HG03457 (cell line): ENCODE data around the gene RECQL5.
"Not testable (repeated sequence)": the region's sequence is repeated elsewhere in the genome, so short reads cannot be mapped to it uniquely, and the experiment has no call there.

Experiments
- ATAC-seq: cut with Tn5 transposase; IDR thresholded peaks from one replicate; pipeline ENCODE4 v1.9.1; 2021; ENCODE audit warnings: moderate number of reproducible peaks; ENCODE audit not compliant: unreplicated experiment

The RECQL5 gene

DNA sequence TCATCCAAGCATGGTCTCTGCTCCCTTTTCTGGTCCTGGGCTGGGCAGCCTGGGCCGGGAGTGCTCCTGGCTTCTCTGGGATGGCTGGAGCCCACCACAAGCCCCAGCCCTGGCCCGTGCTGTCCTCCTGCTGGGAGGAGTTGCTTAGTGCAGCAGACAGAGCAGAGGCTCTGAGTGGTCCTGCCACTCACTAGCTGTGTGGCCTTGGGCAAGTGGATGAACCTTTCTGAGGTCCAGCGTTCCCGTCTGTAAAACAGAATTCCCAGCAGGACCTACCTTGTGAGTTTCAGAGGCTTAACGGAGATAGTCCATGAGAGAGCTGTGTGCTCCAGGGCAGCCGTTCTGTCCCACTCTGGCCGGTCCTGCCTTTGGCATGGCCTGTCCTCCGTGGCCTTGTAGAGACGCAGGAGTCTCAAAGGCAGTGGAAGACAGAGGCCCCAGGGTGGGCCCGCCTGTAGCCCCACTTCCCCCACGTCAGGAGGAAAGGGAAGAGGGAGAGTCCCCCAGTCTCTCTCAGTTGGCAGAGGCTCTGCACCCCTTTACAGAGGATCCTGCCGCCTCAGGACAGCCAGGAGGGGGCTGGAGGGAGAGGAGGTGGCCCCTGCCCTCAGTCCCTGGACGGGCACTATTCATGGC, 71.6 kb downstream of the RECQL5 start:
- no peak for ATAC-seq

DNA sequence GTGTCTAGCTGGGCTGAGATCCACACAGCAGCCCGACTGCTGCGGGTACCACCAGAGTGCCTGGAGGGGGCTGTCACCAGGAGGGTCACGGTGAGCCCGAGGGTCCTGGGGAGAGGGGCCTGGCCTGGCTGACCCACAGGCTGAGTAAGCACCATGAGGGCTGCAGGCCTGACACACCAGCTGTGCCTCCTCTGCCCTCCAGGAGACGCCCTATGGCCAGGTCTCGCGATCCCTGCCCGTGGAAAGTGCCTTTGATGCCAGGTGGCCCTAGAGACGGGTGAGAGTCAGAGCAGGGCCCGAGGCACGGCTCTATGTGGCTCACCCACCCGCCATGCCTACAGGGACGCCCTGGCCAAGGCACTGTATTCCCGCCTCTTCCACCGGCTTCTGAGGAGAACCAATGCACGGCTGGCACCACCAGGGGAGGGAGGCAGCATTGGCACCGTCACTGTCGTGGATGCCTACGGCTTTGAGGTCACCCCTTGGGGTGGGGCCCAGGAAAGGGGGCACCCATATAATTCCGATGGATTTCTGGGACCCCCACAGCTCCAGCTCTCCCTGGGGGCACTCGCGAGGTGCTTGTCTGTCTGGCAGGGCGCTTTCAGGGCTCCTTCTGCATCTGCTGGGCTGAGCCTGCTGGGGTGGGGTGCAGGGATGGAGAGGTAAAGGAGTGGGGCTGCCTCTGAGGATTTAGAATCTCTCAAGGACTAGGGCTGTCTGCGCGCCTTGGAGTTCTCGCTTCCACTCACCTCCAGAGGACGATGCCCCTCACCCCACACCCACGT, 72.3 kb downstream of the RECQL5 start:
- no peak for ATAC-seq

DNA sequence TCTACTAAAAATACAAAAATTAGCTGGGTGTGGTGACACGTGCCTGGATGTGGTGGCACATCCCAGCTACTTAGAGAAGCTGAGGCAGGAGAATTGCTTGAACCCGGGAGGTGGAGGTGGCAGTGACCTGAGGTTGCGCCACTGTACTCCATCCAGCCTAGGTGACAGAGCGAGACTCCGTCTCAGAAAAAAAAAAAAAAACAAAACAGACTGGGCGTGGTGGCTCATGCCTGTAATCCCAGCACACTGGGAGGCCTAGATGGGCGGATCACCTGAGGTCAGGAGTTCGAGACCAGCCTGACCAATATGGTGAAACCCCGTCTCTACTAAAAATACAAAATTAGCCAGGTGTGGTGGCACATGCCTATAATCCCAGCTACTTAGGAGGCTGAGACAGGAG, 73.5 kb downstream of the RECQL5 start:
- ATAC-seq, result not testable (repeated sequence)

DNA sequence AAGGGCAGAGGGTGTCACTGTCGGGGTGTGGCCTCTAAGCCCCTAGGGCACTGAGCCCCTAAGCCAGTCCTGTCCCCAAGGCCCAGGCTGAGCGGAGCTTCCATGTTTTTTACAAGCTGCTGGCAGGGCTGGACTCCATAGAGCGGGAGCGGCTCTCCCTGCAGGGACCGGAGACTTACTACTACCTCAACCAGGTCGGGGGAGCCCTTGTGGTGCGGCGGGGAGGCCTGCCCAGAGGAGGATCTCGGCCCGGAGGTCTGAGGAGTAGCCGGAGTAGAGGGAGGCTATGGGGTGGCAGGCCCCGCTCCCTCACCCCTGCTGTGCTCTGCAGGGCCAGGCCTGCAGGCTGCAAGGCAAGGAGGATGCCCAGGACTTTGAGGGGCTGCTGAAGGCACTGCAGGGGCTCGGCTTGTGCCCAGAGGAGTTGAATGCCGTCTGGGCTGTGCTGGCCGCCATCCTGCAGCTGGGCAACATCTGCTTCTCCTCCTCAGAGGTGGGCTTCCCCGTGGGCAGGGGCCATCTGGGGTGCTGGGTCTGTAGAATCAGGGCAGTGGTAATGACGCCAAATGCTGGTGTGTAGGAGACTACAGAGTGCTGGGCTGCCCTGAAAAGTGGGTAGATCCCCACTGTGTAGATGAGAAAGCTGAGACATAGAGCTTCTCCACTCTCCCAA, 74.5 kb downstream of the RECQL5 start:
- no peak for ATAC-seq

DNA sequence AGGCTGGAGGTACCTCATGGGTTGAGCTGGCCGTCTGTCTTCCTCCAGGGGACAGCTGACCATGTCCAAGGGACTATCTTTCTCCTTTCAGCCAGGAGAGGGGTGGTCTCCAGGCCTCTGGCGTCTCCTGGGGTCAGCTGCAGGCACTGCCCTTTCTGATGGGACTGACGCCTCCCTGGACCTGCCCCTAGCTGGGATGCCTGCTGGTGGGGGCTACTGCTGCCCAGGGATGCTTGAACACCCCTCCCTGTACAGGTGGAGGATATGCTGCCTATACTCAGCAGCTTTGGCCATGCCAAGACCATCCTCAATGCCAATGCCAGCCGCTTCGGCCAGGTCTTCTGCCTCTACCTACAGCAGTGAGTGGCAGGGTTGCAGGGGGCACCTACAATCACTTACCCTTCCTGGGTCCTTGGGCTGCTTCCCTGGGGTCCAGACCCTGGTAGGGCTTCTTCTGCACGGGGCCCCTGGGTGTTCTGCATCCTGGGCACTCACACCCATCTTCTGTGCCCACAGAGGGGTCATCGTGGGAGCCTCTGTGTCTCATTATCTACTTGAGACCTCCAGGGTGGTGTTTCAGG, 75.1 kb downstream of the RECQL5 start:
- ATAC-seq, result no peak

DNA sequence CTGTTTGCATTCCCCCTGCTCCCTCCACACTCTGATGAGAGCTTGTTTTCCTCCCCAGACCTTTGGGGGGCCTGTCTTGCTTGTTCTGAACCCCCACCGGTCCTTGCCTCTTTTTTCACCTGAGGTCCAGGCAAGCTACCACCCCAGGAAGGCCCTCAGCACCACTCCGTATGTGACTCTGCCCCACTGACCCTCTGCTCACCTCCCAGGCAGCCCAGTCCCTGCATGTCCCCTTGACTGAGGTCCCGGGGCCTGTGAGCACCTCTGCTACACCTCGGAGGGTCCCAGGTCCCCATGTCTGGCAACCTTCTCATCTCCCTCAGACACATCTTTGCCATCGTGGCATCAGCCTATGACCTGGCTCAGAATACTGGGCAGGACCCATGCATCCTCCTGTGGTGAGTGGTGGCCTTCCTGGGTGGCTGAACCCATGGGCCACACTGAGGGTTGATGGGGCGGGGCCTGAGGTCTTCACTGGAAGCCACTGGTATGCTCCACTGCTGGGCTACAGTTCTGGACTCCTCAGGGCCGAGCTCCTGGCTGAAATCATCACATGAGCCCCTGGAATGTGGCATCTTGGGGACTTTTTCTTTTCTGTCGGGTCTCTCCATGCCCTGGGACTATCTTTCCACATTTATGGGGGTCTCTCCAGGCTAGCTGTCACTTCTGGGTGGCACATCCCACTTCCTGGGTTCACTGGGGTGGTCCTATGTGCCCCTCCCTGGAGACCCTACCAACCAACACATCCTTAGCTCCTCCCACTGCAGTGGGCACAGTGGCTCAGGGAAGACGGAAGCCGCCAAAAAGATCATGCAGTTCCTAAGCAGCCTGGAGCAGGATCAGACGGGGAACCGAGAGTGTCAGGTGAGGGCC, 75.9 kb downstream of the RECQL5 start:
- no peak for ATAC-seq

DNA sequence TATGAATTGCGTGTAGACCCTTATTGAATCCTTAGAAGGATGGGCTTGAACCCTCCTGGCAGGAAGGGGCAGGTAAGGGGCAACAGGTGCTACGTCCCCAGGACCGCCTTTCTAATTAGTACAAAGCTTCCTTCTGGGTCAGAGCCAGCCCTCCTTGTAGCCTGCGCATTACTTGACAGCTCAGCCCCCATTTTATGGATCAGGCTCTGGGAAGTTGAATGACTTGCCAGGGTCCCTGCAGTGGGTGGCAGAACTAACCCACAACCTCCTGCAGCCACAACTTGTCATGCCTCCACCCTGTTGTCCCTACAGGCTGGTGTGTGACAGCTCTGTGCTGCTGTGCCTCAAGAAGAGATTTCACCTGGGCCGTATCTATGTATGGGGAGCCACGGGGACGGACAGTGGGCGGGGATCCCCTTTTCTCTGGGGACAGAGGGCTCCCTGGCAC, 76.6 kb downstream of the RECQL5 start:
- ATAC-seq, result no peak

DNA sequence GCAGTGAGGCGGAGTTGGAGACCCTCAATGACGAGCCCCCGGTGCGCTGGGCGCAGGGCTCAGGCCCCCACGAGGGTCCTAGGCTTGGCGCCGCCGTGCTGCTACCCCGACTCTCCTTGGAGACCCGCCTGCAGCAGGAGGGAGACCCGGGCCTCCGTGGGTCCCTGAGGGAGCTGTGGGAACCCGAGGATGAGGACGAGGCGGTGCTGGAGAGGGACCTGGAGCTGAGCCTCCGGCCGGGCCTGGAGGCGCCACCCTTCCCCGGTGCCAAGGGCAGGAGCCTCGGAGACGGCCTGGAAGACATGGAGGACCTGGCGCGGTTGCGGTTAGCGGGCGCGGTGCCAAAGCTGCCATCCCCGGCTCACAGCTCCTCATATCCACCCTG, 77.0 kb downstream of the RECQL5 start:
- no peak for ATAC-seq

DNA sequence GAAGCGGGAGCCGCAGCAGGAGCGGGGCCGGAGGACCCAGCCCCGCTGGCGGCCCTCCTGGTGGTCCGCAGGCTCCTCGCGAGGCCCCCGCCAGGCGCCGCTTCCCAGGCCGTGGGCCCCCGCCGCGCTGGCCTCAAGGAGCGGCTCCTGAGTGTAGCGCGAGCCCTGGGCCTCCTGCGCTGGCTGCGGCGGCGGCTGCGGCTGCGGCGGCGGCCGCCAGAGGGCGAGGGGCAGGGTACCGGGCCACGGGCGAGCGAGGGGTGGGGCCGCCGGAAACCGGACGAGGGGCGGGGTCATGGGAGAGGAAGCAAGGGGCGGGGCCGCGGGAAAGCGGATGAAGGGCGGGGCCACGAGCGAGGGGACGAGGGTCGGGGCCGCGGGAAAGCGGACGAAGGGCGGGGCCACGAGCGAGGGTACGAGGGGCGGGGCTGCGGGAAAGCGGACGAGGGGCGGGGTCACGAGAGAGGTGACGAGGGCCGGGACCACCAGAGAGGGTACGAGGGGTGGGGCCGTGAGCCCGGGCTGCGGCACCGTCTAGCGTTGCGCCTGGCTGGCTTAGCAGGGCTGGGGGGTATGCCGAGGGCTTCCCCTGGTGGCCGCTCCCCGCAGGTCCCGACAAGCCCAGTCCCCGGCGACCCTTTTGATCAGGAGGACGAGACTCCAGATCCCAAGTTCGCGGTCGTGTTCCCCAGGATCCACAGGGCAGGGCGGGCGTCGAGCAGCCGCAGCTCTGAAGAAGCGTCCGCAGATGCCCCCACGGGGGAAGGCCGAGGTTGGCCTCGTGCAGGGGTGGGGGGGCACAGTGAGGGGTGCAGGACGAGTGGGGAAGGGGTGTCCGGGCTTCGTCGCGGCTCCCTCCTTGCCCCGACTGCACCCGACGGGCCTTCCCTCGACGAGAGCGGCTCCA, 77.7 kb downstream of the RECQL5 start:
- ATAC-seq, result peak; percentile 49

DNA sequence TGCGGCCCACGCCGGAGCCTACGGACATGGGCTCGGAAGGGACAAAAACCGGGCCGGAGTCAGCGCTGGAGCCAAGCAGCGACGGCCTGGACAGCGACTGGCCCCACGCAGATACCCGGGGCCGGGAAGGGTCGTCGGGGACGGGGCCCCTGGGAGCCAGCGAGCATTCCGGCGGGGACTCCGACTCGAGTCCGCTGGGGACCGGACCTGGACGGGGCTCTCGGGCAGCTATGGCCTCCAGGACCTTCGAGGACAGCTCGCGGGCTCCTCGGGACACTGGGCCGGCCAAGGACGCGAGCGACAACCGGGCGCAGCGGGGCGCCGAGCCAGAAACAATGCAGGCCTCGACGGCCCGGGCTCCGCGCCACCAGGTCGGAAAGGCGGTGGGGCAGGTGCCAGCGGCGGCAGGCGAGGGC, 78.3 kb downstream of the RECQL5 start:
- ATAC-seq, result no peak

DNA sequence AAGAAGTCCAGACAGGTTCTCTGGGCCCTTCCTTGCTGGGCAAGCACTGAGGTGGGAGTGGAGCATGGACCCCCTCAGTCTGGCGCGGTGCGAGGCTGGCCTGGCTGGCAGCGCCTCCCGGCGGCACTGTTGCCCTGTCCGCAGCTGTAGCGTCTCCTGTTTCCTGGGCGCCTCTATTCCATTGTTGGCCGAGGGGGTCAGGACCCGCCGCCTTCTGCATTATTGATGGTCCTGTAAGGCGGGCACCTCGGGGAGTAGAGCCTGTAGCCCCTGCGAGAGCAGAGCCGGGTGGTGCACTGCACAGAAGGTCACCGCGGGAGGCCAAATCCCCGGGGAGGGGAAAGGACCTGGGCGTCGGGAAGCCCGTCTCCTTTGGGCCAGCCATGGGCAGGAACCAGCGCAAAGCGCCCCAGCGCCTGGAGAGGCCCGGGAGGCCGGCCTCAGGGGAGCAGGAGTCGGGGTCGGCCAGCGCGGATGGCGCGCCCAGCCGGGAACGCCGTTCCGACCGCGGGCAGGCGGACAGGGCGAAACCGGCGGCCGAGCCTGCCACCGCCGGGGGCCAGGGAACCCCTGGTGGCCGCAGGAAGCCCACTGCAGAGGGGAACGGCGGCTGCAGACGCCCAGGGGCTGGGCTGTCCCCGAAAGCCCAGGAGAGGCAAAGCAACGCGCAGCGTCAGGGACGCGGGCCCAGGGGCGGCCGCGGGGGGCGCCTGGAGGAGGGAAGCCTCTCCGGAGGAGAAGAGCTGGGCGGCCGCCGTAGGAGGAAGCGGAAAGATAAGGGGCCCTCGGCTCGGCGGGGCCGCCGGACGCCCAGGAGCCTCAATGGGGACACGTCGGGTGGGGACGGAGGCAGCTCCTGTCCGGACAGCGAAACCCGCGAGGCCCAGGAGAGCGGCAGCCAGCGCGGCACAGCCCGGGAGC, 79.0 kb downstream of the RECQL5 start, which contains the start of gene MYO15B:
Gene MYO15B, plus strand, starts transcription at position 126 of the 921 bp plus-strand sequence. Its CDS starts 258 bp downstream, at position 384.
- ATAC-seq, result no peak

DNA sequence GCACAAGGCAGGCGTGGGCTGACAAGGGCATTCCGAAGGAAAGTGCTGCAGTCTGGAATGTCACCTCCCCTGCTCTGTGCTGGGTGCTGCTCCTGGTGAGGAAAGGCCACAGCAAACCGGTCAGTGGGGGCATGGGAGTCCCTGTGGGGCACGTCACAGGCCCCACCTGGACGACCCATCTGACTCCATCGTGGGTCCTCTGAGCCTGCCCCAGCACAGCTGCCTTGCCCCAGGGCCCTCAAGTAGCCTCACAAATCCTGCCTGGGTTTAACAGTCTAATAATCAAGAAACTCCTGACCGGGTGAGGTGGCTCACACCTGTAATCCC, 82.1 kb downstream of the RECQL5 start:
- ATAC-seq, result no peak

DNA sequence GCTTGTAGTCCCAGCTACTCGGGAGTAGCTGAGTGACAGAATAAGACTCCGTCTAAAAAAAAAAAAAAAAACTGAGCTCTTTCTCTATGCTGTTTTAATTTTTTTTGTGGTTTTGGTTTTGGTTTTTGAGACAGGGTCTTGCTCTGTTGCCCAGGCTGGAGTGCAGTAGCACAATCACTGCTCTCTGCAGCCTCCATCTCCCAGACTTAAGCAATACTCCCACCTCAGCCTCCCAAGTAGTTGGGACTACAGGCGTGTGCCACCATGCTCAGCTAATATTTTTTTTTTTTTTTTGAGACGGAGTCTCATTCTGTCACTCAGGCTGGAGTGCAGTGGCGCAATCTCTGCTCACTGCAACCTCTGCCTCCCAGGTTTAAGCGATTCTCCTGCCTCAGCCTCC, 83.8 kb downstream of the RECQL5 start:
- not testable (repeated sequence) for ATAC-seq

DNA sequence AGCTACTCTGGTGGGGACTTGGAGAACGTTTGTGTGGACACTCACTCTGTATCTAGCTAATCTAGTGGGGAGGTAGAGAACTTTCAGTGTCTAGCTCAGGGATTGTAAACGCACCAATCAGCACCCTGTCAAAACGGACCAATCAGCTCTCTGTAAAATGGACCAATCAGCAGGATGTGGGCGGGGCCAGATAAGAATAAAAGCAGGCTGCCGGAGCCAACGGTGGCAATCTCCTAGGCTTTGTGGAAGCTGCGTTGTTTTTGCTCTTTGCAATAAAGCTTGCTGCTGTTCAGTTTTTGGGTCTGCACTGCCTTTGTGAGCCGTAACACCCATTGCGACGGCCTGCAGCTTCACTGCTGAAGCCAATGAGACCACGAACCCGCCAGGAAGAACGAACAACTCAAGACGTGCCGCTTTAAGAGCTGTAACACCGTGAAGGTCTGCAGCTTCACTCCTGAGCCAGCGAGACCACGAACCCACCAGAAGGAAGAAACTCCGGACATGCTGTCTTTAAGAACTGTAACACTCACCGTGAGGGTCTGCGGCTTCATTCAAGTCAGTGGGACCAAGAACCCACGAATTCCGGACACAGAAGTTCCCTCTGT, 85.7 kb downstream of the RECQL5 start:
- not testable (repeated sequence) for ATAC-seq
